Hepatocyte (in vitro differentiated cells): ENCODE data around the gene SLC35E1. TPM values are rescaled to one million over a fixed set of nuclear protein-coding genes. Genes with fewer than 3 reads are reported as not detected.

Source experiments
- DNase-seq: peaks from one replicate; pipeline ENCODE4 v3.0.0-alpha.2; 2016; ENCODE audit warnings: low spot score
- H2AFZ ChIP-seq: fragments of 200-600 bp; sonication (generic); 2 replicates; pipeline ENCODE4 v1.6.0; 2016; ENCODE audit warnings: antibody characterized with exemption, mild to moderate bottlenecking
- H3K27ac ChIP-seq: fragments of 200-600 bp; sonication (generic); 2 replicates; pipeline ENCODE4 v1.5.1; 2016; ENCODE audit warnings: mild to moderate bottlenecking
- H3K27me3 ChIP-seq: fragments of 200-600 bp; sonication (generic); 2 replicates; pipeline ENCODE4 v1.6.1; 2016
- H3K36me3 ChIP-seq: fragments of 200-600 bp; sonication (generic); replicated peaks from 2 replicates; pipeline ENCODE4 v1.5.1; 2016; ENCODE audit warnings: low read depth; ENCODE audit not compliant: insufficient read depth
- H3K4me1 ChIP-seq: fragments of 200-600 bp; sonication (generic); 2 replicates; pipeline ENCODE4 v1.5.1; 2016; ENCODE audit warnings: mild to moderate bottlenecking, moderate library complexity; ENCODE audit not compliant: insufficient read depth
- H3K4me2 ChIP-seq: fragments of 200-600 bp; sonication (generic); 2 replicates; pipeline ENCODE4 v1.6.0; 2016
- H3K4me3 ChIP-seq: fragments of 200-600 bp; sonication (generic); 2 replicates; pipeline ENCODE4 v1.5.1; 2016; ENCODE audit warnings: mild to moderate bottlenecking
- H3K79me2 ChIP-seq: fragments of 200-600 bp; sonication (generic); 2 replicates; pipeline ENCODE4 v1.6.0; 2017; ENCODE audit warnings: mild to moderate bottlenecking
- H3K9me2 ChIP-seq: fragments of 200-600 bp; sonication (generic); replicated peaks from 2 replicates; pipeline ENCODE4 v1.6.0; 2017; ENCODE audit warnings: mild to moderate bottlenecking; ENCODE audit not compliant: insufficient read depth
- H3K9me3 ChIP-seq: fragments of 200-600 bp; sonication (generic); 2 replicates; pipeline ENCODE4 v1.5.1; 2016; ENCODE audit warnings: low read depth, mild to moderate bottlenecking
- H4K20me1 ChIP-seq: fragments of 200-600 bp; sonication (generic); 2 replicates; pipeline ENCODE4 v1.6.0; 2016; ENCODE audit warnings: mild to moderate bottlenecking; ENCODE audit not compliant: insufficient read depth, poor library complexity, severe bottlenecking
- EZH2 ChIP-seq: fragments of 200-600 bp; sonication (generic); IDR thresholded peaks from 2 replicates; pipeline ENCODE4 v1.6.1; 2016; ENCODE audit warnings: antibody characterized with exemption, mild to moderate bottlenecking, borderline replicate concordance
- EZH2phosphoT487 ChIP-seq: fragments of 200-600 bp; sonication (generic); IDR thresholded peaks from one replicate; pipeline ENCODE4 v1.6.1; 2018; ENCODE audit warnings: antibody characterized with exemption, mild to moderate bottlenecking, low read depth, moderate library complexity; ENCODE audit not compliant: unreplicated experiment, severe bottlenecking
- WGBS: methylation state at CpG from one replicate; pipeline ENCODE4 v1.1.6; 2016; ENCODE audit warnings: low lambda C conversion rate; ENCODE audit errors: missing lambda C conversion rate; 5-methylcytosine and 5-hydroxymethylcytosine counted together
- polyA plus RNA-seq: library from polyadenylated mRNA; unstranded; fragments of >200 nt; fragmentation: Nextera tagmentation; extraction: Ambion mirVana; gene quantifications from 2 replicates; pipeline ENCODE4 v1.2.1, GENCODE V29; 2016
- total RNA-seq: library from RNA; depleted of rRNA; stranded (reverse); fragments of >200 nt; gene quantifications from 2 replicates; pipeline ENCODE4 v1.2.3, GENCODE V29; 2014
- TF ChIP-seq, protein P1 (sequence below): fragments of 200-600 bp; sonication (generic); IDR thresholded peaks from 2 replicates; pipeline ENCODE4 v1.5.1; 2016; ENCODE audit warnings: antibody characterized with exemption, mild to moderate bottlenecking; ENCODE audit not compliant: poor library complexity

The SLC35E1 gene
- total and polyA plus RNA-seq, 2 experiments from 2014 or later = 32.0 to 33.3 TPM

DNA sequence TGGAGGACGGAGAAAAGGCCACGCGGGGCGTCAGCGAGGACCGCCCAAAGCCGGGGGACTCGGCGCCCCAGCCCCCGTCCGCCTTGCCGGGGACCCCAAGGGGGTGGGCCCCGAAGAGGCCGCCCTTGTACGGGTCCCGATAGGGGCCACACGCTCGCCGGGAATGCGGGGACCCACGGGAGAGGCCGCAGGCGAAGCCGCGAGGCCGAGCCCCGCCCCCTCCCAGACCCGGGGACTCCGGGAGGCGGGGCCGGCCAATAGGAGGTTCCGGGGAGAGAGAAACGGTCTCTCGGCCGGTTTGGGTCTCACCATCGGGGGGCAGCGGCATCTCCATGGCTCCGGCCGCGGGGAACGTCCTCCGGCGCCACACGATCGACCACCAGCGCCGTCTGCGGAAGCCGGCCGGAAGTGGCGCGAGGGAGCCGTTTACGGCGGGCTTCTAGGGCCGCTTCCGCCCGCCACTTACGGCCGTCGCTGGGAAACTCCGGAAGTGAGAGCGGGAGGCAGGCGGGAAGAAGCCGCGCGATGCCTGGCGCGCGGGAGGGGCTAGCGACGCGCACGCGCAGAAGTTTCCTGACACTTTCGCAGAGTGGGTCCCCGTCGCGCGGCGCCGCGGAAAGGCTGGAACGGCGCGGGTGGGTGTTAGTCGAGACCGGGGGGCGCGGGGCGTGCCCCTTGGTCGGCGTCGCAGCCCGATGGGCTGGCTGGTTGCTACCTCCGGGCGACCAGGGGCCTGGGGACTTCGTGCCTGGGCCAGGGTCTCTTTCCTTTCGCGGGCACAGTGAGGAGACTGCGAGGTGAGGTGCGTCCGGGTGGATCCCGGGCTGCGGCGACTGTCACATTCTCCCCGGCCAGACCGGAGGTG lies 29.9 kb downstream of the SLC35E1 start, which contains the start of gene CHERP:
Gene CHERP, minus strand, starts transcription at position 393 of the 865 bp plus-strand sequence. Its CDS starts 59 bp downstream, at position 334.
- H4K20me1 ChIP-seq = peaks cover 20% of the 10 kb centered on the region
- H3K4me1 ChIP-seq = peaks cover 14% of the 10 kb centered on the region
- H3K36me3 ChIP-seq = no peaks in the 10 kb centered on the region
- WGBS = under 1% methylated on average over 84 of the region's 108 CpGs
- peak within 1 kb of the TSS; percentile 96 for H3K4me2 ChIP-seq
- H3K27ac ChIP-seq = peak within 1 kb of the TSS; percentile 90
- H3K4me3 ChIP-seq = peak within 1 kb of the TSS; percentile 83
- no peaks in the 10 kb centered on the region for H3K9me2 ChIP-seq
- peak within 1 kb of the TSS; percentile 70 for H2AFZ ChIP-seq
- no peak for TF ChIP-seq EZH2
- TF ChIP-seq, protein P1, sequence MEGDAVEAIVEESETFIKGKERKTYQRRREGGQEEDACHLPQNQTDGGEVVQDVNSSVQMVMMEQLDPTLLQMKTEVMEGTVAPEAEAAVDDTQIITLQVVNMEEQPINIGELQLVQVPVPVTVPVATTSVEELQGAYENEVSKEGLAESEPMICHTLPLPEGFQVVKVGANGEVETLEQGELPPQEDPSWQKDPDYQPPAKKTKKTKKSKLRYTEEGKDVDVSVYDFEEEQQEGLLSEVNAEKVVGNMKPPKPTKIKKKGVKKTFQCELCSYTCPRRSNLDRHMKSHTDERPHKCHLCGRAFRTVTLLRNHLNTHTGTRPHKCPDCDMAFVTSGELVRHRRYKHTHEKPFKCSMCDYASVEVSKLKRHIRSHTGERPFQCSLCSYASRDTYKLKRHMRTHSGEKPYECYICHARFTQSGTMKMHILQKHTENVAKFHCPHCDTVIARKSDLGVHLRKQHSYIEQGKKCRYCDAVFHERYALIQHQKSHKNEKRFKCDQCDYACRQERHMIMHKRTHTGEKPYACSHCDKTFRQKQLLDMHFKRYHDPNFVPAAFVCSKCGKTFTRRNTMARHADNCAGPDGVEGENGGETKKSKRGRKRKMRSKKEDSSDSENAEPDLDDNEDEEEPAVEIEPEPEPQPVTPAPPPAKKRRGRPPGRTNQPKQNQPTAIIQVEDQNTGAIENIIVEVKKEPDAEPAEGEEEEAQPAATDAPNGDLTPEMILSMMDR = no peak
- TF ChIP-seq EZH2phosphoT487 = no peak
- DNase-seq = peak; percentile 99
- H3K27me3 ChIP-seq = no peaks in the 10 kb centered on the region
- H3K79me2 ChIP-seq = peaks cover 71% of the 10 kb centered on the region
- no peaks in the 10 kb centered on the region for H3K9me3 ChIP-seq

DNA sequence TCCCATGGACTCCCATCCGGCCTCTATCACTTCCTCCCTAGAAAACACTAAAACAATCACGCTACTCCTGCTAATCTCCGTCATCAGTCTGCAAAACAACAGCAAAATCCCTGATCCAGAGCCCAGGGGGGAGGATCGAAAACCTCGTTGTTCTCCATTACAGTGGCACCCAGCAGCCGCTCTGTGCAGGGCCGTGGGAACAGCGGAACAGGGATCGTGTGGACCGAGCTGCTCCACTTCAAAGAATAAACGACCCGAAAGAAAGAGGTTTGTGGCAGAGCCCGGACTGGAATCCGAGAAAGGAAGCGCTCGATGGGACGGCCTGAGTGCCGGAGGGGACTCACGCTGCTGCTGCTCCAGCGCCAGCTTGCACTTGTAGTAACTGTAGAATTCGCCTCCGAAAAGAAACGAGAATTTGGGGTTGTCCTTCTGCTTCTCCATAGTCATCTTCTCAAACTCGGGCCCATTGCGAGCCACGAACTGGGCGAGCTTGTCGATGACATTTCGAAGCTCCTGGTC lies 30.6 kb downstream of the SLC35E1 start:
- peak overlapping the region; percentile 90 for H3K27ac ChIP-seq
- peaks cover 25% of the 10 kb centered on the region for H4K20me1 ChIP-seq
- no peaks in the 10 kb centered on the region for H3K9me2 ChIP-seq
- H3K4me3 ChIP-seq = peak overlapping the region; percentile 83
- peaks cover 78% of the 10 kb centered on the region for H3K79me2 ChIP-seq
- no peaks in the 10 kb centered on the region for H3K27me3 ChIP-seq
- peak overlapping the region; percentile 96 for H3K4me2 ChIP-seq
- WGBS = 2% methylated on average over 29 of the region's 29 CpGs
- H3K36me3 ChIP-seq = no peaks in the 10 kb centered on the region
- peaks cover 14% of the 10 kb centered on the region for H3K4me1 ChIP-seq
- DNase-seq = peak; percentile 37
- no peaks in the 10 kb centered on the region for H3K9me3 ChIP-seq
- TF ChIP-seq EZH2 (no peak), EZH2phosphoT487 (no peak)
- TF ChIP-seq, protein P1 = no peak
- peak overlapping the region; percentile 41 for H2AFZ ChIP-seq

GRCh38 chr19:16540948-16541347 lies 31.3 kb downstream of the SLC35E1 start:
- DNase-seq = no peak
- Histone ChIP-seq H3K27me3 (no peaks in the 10 kb centered on the region), H3K79me2 (peaks cover 84% of the 10 kb centered on the region), H3K9me3 (no peaks in the 10 kb centered on the region), H3K27ac (peak overlapping the region; percentile 90), H3K4me1 (peaks cover 14% of the 10 kb centered on the region), H3K36me3 (no peaks in the 10 kb centered on the region), H3K4me2 (peak overlapping the region; percentile 96), H4K20me1 (peaks cover 32% of the 10 kb centered on the region), H3K9me2 (no peaks in the 10 kb centered on the region), H2AFZ (no peak overlapping the region), H3K4me3 (peak overlapping the region; percentile 83)
- 87% methylated on average over 12 of the region's 12 CpGs for WGBS
- TF ChIP-seq, protein P1 = no peak
- TF ChIP-seq EZH2phosphoT487 (no peak), EZH2 (no peak)
